Daoy (cell line): ENCODE results near the gene TIMM8A. TPM values are rescaled to one million over a fixed set of nuclear protein-coding genes. Genes with fewer than 3 reads are reported as not detected.

ENCODE experiments used
- DNase-seq: peaks from one replicate; pipeline ENCODE4 v3.0.0-alpha.2; 2015; ENCODE audit warnings: low read depth
- total RNA-seq: library from RNA; depleted of rRNA; stranded (reverse); fragments of >200 nt; shearing (Covaris generic); gene quantifications from 2 replicates; pipeline ENCODE4 v1.2.3, GENCODE V29; 2014; rRNA removed

TIMM8A gene
- total RNA-seq, result 4.7 and 9.0 TPM in 2 replicates

- DNase-seq, result peak; percentile 85
Observed at GRCh38 chrX:101348452-101349192, at the start of gene TIMM8A. Gene TIMM8A (minus strand): TSS chrX:101348742. CDS start chrX:101348664, 78 bp downstream.

GRCh38 chrX:101397779-101398178 is 49.2 kb upstream of the TIMM8A start:
- no peak for DNase-seq

GRCh38 chrX:101395789-101396188 is 47.2 kb upstream of the TIMM8A start:
- no peak for DNase-seq

GRCh38 chrX:101394372-101394771 is 45.8 kb upstream of the TIMM8A start:
- DNase-seq, result no peak

GRCh38 chrX:101393530-101394305 is 45.2 kb upstream of the TIMM8A start:
- DNase-seq, result no peak

- no peak for DNase-seq
Observed at GRCh38 chrX:101391831-101392230, 43.3 kb upstream of the TIMM8A start.

GRCh38 chrX:101390664-101391525 is 42.4 kb upstream of the TIMM8A start, which contains the start of gene RPL36A:
Gene RPL36A (plus strand): TSS chrX:101391011. CDS start chrX:101391044, 33 bp downstream.
- DNase-seq, result peak; percentile 89

GRCh38 chrX:101388604-101389003 is 40.1 kb upstream of the TIMM8A start:
- DNase-seq, result no peak

GRCh38 chrX:101386542-101386885 is 38.0 kb upstream of the TIMM8A start:
- DNase-seq, result no peak

GRCh38 chrX:101385795-101386541 is 37.4 kb upstream of the TIMM8A start, which contains the start of gene BTK:
Gene BTK (minus strand): TSS chrX:101386191. CDS start chrX:101375284, 10,907 bp downstream.
- DNase-seq, result no peak

GRCh38 chrX:101385026-101385684 is 36.6 kb upstream of the TIMM8A start:
- DNase-seq, result no peak

GRCh38 chrX:101383679-101384205 is 35.2 kb upstream of the TIMM8A start:
- DNase-seq, result no peak

GRCh38 chrX:101377547-101377946 is 29.0 kb upstream of the TIMM8A start:
- no peak for DNase-seq

GRCh38 chrX:101370888-101371504 is 22.5 kb upstream of the TIMM8A start:
- DNase-seq, result no peak

- no peak for DNase-seq
Observed at GRCh38 chrX:101369687-101370086, 21.1 kb upstream of the TIMM8A start.

- no peak for DNase-seq
Observed at GRCh38 chrX:101368800-101369199, 20.3 kb upstream of the TIMM8A start.

GRCh38 chrX:101365301-101365795 is 16.8 kb upstream of the TIMM8A start:
- DNase-seq, result no peak

- no peak for DNase-seq
Observed at GRCh38 chrX:101362757-101363156, 14.2 kb upstream of the TIMM8A start.

- DNase-seq, result no peak
Observed at GRCh38 chrX:101362116-101362515, 13.6 kb upstream of the TIMM8A start.

- no peak for DNase-seq
Observed at GRCh38 chrX:101360390-101360789, 11.8 kb upstream of the TIMM8A start.
